Fibroblast of villous mesenchyme (primary cell): ENCODE results near the gene FIBCD1. TPM values are rescaled to one million over a fixed set of nuclear protein-coding genes. Genes with fewer than 3 reads are reported as not detected.
A peak's percentile ranks its signal among the peaks of the same experiment; 100 is the strongest.

Experiments used
- DNase-seq: peaks from one replicate; pipeline ENCODE4 v3.0.0-alpha.2; 2010; ENCODE audit warnings: low read depth
- H3K4me3 ChIP-seq: 2 replicates; pipeline ENCODE4 v1.5.1; 2011; ENCODE audit warnings: low read depth, mild to moderate bottlenecking, low read length
- total RNA-seq: library from RNA; depleted of rRNA; stranded (reverse); fragments of >200 nt; gene quantifications from 2 replicates; pipeline ENCODE4 v1.2.3, GENCODE V29; 2012
- TF ChIP-seq, protein P1 (sequence below): IDR thresholded peaks from 2 replicates; pipeline ENCODE4 v1.5.1; 2012; ENCODE audit warnings: low read depth, mild to moderate bottlenecking, low read length; ENCODE audit not compliant: insufficient read depth

The FIBCD1 gene
- total RNA-seq, 1 donor, result 4.3 TPM

DNA sequence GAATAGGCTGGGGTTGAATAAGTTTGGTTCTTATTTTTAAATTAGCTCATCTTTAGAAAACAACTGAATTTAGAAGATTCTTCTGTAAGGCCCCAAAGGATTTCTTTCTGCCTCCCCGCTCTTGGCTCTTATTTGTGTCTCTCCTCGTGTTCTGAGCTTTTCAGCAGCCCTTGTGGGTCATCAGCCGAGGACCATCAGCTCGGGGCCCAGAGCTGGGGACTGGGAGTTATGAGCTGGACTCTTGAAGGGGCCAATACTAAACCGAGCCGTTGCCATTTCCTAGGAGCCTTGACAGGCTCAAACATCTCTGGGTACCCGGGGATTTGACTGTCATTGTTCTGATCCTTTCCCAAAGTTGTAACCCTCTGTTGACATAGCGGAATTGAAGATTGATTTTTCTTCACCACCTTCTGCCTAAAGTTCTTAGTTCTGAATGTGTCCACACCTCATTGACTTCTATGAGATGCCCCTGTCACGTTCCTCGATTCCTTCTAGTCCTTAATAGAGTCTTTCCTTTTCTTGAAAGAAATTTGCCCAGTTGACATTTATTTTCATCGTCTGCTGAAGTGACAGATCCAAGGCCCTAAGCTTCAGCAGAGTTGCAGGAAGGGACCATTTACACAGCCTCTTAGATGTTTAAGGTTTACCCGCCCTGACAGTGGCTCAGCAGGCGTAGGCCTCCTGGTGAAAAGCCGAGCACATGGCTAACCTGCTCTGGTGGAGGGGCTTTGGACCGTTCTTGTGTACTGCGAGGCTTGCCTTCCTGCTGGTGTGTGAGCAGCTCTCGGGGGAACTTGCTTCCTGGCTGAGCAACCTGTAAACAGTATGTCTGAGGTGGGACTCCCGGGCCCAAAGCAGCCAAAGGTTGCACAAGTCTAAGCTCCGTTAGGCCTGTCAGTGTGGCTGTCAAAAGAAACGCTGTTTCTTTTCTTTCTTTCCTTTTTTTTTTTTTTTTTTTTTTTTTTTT is 80.0 kb downstream of the FIBCD1 start:
- DNase-seq, result no peak
- TF ChIP-seq, protein P1, sequence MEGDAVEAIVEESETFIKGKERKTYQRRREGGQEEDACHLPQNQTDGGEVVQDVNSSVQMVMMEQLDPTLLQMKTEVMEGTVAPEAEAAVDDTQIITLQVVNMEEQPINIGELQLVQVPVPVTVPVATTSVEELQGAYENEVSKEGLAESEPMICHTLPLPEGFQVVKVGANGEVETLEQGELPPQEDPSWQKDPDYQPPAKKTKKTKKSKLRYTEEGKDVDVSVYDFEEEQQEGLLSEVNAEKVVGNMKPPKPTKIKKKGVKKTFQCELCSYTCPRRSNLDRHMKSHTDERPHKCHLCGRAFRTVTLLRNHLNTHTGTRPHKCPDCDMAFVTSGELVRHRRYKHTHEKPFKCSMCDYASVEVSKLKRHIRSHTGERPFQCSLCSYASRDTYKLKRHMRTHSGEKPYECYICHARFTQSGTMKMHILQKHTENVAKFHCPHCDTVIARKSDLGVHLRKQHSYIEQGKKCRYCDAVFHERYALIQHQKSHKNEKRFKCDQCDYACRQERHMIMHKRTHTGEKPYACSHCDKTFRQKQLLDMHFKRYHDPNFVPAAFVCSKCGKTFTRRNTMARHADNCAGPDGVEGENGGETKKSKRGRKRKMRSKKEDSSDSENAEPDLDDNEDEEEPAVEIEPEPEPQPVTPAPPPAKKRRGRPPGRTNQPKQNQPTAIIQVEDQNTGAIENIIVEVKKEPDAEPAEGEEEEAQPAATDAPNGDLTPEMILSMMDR, result no peak
- no peak overlapping the region for H3K4me3 ChIP-seq

DNA sequence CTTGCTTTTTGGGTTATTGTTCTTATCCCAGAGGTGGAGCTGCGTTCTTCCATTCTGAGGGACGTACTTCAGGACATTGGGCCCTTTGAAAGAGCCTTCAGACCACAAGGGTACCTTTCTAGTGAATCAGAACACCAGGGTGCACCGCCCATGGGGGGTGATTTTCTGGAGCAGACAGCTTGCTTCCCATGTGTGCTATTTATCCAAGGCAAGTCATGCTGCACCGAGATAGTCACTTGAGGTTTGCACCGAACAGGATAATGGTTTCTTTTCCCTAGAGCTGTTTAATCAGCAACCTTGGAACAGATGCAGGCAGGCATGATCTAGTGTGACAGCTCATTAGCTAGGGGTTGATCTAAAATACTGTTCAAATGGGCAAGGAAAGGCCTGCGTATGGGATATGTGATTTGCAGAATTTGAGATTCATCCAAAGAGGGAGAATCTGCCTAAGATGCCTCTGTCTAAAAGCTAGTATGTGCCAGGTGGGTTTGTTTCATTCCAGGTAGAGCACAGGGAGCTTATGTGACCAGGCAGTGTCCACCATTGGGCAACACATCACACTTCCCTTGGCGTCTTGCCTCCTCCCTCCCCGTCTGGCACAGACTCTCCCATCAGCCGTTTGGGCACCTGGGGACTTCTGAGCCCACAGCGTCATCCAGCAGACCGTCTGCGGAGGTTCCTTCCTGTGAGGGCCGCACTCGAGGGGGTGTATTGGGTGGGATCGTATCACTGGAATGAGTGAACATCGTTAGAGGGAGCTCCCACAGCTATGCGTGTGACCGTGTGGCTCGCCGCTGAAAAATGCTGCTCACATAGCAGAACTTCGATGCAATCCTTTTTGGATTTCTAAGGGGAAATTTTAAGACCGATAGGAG is 80.9 kb downstream of the FIBCD1 start:
- no peak overlapping the region for H3K4me3 ChIP-seq
- TF ChIP-seq, protein P1, result no peak
- peak; percentile 73 for DNase-seq

DNA sequence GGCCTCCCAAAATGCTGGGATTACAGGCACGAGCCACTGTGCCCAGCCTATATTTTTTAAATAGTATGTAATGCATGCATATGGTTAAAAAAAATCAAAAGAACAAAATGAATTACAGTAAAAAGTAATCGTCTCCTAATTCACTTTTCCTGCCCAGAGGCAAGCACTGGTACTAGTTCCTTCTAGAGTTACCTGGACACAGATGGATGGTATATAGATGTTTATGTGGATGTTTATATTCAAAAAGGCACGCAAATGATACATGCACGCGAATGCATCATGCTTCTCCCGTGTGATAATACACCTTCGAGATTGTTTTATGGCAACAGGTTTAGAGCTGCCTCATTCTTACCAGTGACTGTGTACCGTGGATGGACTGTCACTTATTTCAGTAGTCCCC is 82.6 kb downstream of the FIBCD1 start:
- no peak overlapping the region for H3K4me3 ChIP-seq
- DNase-seq, result no peak
- TF ChIP-seq, protein P1, result no peak

DNA sequence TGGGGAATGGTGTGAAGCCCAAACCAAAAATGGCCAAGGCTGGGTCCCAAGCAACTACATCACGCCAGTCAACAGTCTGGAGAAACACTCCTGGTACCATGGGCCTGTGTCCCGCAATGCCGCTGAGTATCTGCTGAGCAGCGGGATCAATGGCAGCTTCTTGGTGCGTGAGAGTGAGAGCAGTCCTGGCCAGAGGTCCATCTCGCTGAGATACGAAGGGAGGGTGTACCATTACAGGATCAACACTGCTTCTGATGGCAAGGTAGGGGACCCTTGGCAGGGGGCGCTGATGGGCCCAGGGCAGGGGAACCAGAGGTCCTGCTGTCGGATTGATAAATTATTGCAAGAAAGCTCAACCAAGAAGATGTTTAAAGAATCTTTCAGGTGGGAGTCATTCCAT is 84.2 kb downstream of the FIBCD1 start:
- no peak for DNase-seq
- H3K4me3 ChIP-seq, result no peak overlapping the region
- TF ChIP-seq, protein P1, result no peak

DNA sequence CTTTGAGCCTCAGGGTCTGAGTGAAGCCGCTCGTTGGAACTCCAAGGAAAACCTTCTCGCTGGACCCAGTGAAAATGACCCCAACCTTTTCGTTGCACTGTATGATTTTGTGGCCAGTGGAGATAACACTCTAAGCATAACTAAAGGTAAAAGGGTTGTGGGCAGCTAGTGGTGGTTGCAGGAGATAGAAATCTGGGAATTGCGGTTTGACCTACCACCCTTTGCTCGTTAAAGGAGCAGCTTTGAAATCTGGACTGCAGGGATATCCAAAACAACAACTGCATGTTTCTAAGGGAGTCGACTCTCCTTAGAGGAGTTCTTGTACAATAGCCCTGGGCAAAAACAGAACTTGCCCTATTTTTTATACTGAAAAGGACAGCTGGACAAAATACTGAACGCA is 85.0 kb downstream of the FIBCD1 start:
- DNase-seq, result peak; percentile 95
- H3K4me3 ChIP-seq, result no peak overlapping the region
- TF ChIP-seq, protein P1, result no peak

DNA sequence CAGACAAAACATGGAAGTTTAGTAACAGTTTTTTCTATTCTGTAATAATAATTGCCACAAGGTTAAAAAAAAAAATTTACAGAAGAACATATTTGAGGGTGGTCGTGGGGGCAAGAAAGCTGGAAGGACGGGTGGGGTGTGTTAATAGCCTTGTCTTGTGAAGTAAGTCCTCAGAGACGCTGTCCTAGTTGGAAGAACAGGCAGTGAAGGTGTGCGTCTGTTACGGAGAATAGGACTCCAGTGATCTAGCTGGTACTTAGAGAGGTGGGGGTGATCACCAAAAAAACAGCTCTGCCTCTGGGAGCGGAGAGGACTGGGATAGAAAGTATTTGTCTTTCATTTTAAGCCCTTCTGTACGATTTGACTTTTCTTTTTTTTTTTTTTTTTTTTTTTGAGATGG is 86.2 kb downstream of the FIBCD1 start:
- no peak overlapping the region for H3K4me3 ChIP-seq
- TF ChIP-seq, protein P1, result no peak
- no peak for DNase-seq

Other genes starting within 250 kb of the FIBCD1 start
- 19.3 and 32.8 TPM in 2 replicates for gene EXOSC2, start 245.5 kb downstream of the FIBCD1 start, total RNA-seq
- 57.4 and 61.2 TPM in 2 replicates for gene ABL1, start 104.0 kb downstream of the FIBCD1 start, total RNA-seq
- gene QRFP, start 42.4 kb downstream of the FIBCD1 start, total RNA-seq, result not detected in 2 replicates
- gene LAMC3, start 69.9 kb upstream of the FIBCD1 start, total RNA-seq, result 0.43 and 1.3 TPM in 2 replicates
- gene AIF1L, start 157.3 kb upstream of the FIBCD1 start, total RNA-seq, result 0.32 and 0.43 TPM in 2 replicates
- gene NUP214, start 186.3 kb upstream of the FIBCD1 start, total RNA-seq, result 16.4 and 17.1 TPM in 2 replicates